ENCODE data around the gene SNCB.

SNCB gene

DNA sequence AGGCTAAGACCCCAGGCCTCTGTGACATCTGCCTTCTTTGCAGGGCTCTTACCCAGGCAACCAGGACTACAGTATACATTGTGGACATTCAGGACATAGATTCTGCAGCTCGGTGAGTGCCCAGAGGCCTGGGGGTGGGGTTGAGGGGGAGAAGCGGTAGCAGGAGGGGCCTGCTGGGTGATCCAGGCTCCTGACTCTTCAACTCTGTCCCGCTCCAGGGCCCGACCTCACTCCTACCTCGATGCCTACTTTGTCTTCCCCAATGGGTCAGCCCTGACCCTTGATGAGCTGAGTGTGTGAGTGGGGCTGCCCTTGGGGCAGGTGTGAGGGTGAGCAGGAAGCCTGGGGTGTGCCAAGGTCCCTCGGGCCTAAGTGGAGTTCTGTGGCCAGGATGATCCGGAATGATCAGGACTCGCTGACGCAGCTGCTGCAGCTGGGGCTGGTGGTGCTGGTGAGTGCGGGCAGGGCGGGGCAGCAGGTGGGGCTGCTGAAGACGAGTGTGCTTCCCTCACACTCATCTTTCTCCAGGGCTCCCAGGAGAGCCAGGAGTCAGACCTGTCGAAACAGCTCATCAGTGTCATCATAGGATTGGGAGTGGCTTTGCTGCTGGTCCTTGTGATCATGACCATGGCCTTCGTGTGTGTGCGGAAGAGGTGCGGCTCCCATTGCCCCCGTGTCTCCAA lies 40.2 kb downstream of the SNCB start:
- TF ChIP-seq EZH2phosphoT487 (IDR thresholded peaks at IDR 0.05; ENCODE audit: low read length) (no peak), EZH2 (optimal IDR thresholded peaks at IDR 0.05; ENCODE audit: low read depth, low read length) (no peak)
- TF ChIP-seq, protein P1, sequence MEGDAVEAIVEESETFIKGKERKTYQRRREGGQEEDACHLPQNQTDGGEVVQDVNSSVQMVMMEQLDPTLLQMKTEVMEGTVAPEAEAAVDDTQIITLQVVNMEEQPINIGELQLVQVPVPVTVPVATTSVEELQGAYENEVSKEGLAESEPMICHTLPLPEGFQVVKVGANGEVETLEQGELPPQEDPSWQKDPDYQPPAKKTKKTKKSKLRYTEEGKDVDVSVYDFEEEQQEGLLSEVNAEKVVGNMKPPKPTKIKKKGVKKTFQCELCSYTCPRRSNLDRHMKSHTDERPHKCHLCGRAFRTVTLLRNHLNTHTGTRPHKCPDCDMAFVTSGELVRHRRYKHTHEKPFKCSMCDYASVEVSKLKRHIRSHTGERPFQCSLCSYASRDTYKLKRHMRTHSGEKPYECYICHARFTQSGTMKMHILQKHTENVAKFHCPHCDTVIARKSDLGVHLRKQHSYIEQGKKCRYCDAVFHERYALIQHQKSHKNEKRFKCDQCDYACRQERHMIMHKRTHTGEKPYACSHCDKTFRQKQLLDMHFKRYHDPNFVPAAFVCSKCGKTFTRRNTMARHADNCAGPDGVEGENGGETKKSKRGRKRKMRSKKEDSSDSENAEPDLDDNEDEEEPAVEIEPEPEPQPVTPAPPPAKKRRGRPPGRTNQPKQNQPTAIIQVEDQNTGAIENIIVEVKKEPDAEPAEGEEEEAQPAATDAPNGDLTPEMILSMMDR (IDR thresholded peaks at IDR 0.05; ENCODE audit: low read length) = no peak
- H3K4me3 ChIP-seq (ENCODE audit: low read length) = no peak overlapping the region
- H3K79me2 ChIP-seq (ENCODE audit: low read length) = no peaks in the 10 kb centered on the region
- no peaks in the 10 kb centered on the region for H3F3A ChIP-seq (ENCODE audit: insufficient read depth, low read length)
- H3K4me1 ChIP-seq (ENCODE audit: low read length) = no peaks in the 10 kb centered on the region
- H4K20me1 ChIP-seq (ENCODE audit: insufficient read depth, low read length) = no peaks in the 10 kb centered on the region
- no peaks in the 10 kb centered on the region for H3K9me2 ChIP-seq (replicated peaks; ENCODE audit: insufficient read depth, low read length)
- H3K9ac ChIP-seq (ENCODE audit: low read length) = no peak overlapping the region
- no peak overlapping the region for H2AFZ ChIP-seq (ENCODE audit: low read length)
- no peak overlapping the region for H3K4me2 ChIP-seq (ENCODE audit: low read depth, low read length)
- H3K36me3 ChIP-seq (replicated peaks; ENCODE audit: insufficient read depth, low read length) = no peaks in the 10 kb centered on the region
- no peaks in the 10 kb centered on the region; the same call in 1 of the 2 replicates for H3K27me3 ChIP-seq (replicated peaks; ENCODE audit: insufficient read depth, low read length)
- H3K9me3 ChIP-seq (replicated peaks; ENCODE audit: insufficient read depth, low read length) = no peaks in the 10 kb centered on the region
- no peak for DNase-seq
- H3K27ac ChIP-seq (ENCODE audit: low read length) = no peak overlapping the region

- H3K27ac ChIP-seq (ENCODE audit: low read length) = no peak overlapping the region
- H3K9me3 ChIP-seq (replicated peaks; ENCODE audit: insufficient read depth, low read length) = no peaks in the 10 kb centered on the region
- H3K9ac ChIP-seq (ENCODE audit: low read length) = no peak overlapping the region
Measured at GRCh38 chr5:176589039-176589769, 41.1 kb downstream of the SNCB start.

GRCh38 chr5:176588297-176588696 lies 42.0 kb downstream of the SNCB start:
- Histone ChIP-seq H4K20me1 (ENCODE audit: insufficient read depth, low read length) (no peaks in the 10 kb centered on the region), H3K36me3 (replicated peaks; ENCODE audit: insufficient read depth, low read length) (no peaks in the 10 kb centered on the region), H3K27me3 (replicated peaks; ENCODE audit: insufficient read depth, low read length) (no peaks in the 10 kb centered on the region; the same call in 1 of the 2 replicates)

More at GRCh38 chr5:176589039-176589769, 41.1 kb downstream of the SNCB start:
- TF ChIP-seq, protein P1 (IDR thresholded peaks at IDR 0.05; ENCODE audit: low read length) = no peak
- TF ChIP-seq EZH2phosphoT487 (IDR thresholded peaks at IDR 0.05; ENCODE audit: low read length) = no peak
- no peak for TF ChIP-seq EZH2 (optimal IDR thresholded peaks at IDR 0.05; ENCODE audit: low read depth, low read length)
- H3K36me3 ChIP-seq (replicated peaks; ENCODE audit: insufficient read depth, low read length) = no peaks in the 10 kb centered on the region
- no peak overlapping the region for H3K4me3 ChIP-seq (ENCODE audit: low read length)
- no peaks in the 10 kb centered on the region; the same call in 1 of the 2 replicates for H3K27me3 ChIP-seq (replicated peaks; ENCODE audit: insufficient read depth, low read length)
- no peaks in the 10 kb centered on the region for H3F3A ChIP-seq (ENCODE audit: insufficient read depth, low read length)
- H3K79me2 ChIP-seq (ENCODE audit: low read length) = no peaks in the 10 kb centered on the region
- H3K4me2 ChIP-seq (ENCODE audit: low read depth, low read length) = no peak overlapping the region
- H4K20me1 ChIP-seq (ENCODE audit: insufficient read depth, low read length) = no peaks in the 10 kb centered on the region
- no peak overlapping the region for H2AFZ ChIP-seq (ENCODE audit: low read length)
- no peak for DNase-seq
- H3K9me2 ChIP-seq (replicated peaks; ENCODE audit: insufficient read depth, low read length) = no peaks in the 10 kb centered on the region
- no peaks in the 10 kb centered on the region for H3K4me1 ChIP-seq (ENCODE audit: low read length)

More at GRCh38 chr5:176588297-176588696, 42.0 kb downstream of the SNCB start:
- Histone ChIP-seq H3K9me2 (replicated peaks; ENCODE audit: insufficient read depth, low read length) (no peaks in the 10 kb centered on the region), H3K9ac (ENCODE audit: low read length) (no peak overlapping the region), H3K4me1 (ENCODE audit: low read length) (no peaks in the 10 kb centered on the region), H3K79me2 (ENCODE audit: low read length) (no peaks in the 10 kb centered on the region), H3K9me3 (replicated peaks; ENCODE audit: insufficient read depth, low read length) (no peaks in the 10 kb centered on the region), H3K27ac (ENCODE audit: low read length) (no peak overlapping the region), H2AFZ (ENCODE audit: low read length) (no peak overlapping the region), H3K4me3 (ENCODE audit: low read length) (no peak overlapping the region), H3F3A (ENCODE audit: insufficient read depth, low read length) (no peaks in the 10 kb centered on the region), H3K4me2 (ENCODE audit: low read depth, low read length) (no peak overlapping the region)
- no peak for DNase-seq
- TF ChIP-seq EZH2phosphoT487 (IDR thresholded peaks at IDR 0.05; ENCODE audit: low read length) (no peak), EZH2 (optimal IDR thresholded peaks at IDR 0.05; ENCODE audit: low read depth, low read length) (no peak)
- TF ChIP-seq, protein P1 (IDR thresholded peaks at IDR 0.05; ENCODE audit: low read length) = no peak

All from MM.1S (cell line).